ENCODE measurements around the gene SURF2. TPM values are rescaled to one million over a fixed set of nuclear protein-coding genes. Genes with fewer than 3 reads are reported as not detected.
A peak's percentile ranks its signal among the peaks of the same experiment; 100 is the strongest.

SURF2 gene
- total RNA-seq, 2 experiments from 2014 or later, result 19.0 to 19.7 TPM

- H3K27ac ChIP-seq (ENCODE audit: low read depth, low read length, poor library complexity, severe bottlenecking), result no peak overlapping the region
- POLR2A ChIA-PET, result no interaction called here
- no TSS peak for BruUV-seq (replicated peaks)
- intact Hi-C loops (cut with micrococcal nuclease; ENCODE audit: unreplicated experiment), result loop anchor here (5.0 kb wide), 1 partner anchor 103 kb away; no protein-coding TSS in a partner anchor
- DNase-seq (ENCODE audit: low spot score), result no peak
- CTCF ChIA-PET (ENCODE audit: unreplicated experiment), result no interaction called here
- peaks cover 61% of the 10 kb centered on the region for H3K36me3 ChIP-seq (ENCODE audit: insufficient read depth, low read length)
- H3K4me1 ChIP-seq (ENCODE audit: insufficient read depth, low read length, poor library complexity, severe bottlenecking), result peaks cover 21% of the 10 kb centered on the region
- no peak overlapping the region for H2AFZ ChIP-seq (ENCODE audit: low read length)
- peaks cover 8% of the 10 kb centered on the region; the same call in 1 of the 2 replicates for H3K79me2 ChIP-seq (ENCODE audit: insufficient read depth, low read depth, low read length)
- no peaks in the 10 kb centered on the region for H3K9me2 ChIP-seq (ENCODE audit: insufficient read depth, low read length)
- TF ChIP-seq CTCF (conservative IDR thresholded peaks at IDR 0.05; ENCODE audit: low read length) (peak; percentile 50), EZH2phosphoT487 (IDR thresholded peaks at IDR 0.05; ENCODE audit: borderline replicate concordance, low read depth, low read length) (no peak)
- no peaks in the 10 kb centered on the region for H3K9me3 ChIP-seq (ENCODE audit: low read length)
- no peak overlapping the region for H3K4me3 ChIP-seq (ENCODE audit: low read depth, low read length, poor library complexity, severe bottlenecking)
- no peaks in the 10 kb centered on the region for H4K20me1 ChIP-seq (ENCODE audit: insufficient read depth, low read length)
- H3K4me2 ChIP-seq (ENCODE audit: low read length), result no peak overlapping the region
Observed at GRCh38 chr9:133359399-133360175, 3.2 kb downstream of the SURF2 start.

DNA sequence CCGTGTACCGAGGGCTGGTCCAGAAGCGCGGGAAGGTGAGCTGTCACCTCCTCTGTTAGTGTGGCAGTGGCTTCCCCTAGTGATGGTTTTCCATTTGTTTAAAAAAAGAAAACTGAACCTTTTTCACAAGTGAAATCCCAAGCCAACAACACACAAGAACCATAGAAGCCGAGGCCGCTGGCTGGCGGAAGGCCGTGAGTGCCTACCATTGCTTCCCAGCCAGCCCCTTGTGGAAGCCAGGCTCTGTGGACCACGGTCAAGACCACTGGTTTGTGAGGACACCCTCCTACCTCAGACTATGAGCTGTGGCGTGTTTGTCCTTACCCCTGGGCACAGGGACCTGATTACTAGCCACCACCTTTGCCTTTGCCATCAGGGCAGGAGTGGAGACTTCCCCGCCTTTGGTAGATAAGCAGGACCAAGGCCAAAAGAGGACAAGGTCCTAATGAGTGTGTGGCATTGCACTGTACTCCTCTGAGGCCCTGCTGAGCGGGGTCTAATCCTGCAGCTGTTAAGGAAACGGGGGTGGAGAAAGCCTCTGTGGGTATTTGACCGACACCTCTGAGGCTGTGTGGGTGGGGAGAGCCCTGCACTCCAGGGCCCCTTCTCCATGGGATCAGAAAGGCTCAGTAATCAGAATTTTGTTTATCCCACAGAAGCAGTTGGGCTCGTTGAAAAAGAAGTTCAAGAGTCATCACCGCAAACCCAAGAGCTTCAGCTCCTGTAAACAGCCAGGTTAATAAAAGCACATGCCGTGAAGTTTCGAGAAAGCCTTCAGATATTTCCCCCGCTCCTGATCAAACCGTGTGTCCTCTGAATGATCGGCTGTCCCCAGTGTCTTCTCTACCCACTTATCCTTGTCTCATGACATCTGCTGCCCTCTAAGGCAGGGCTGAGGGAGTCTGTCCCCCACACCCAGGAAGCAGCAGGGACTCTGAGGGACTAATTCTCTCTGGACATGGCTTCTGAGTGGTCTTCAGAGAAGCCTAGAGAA, 4.3 kb downstream of the SURF2 start:
- H3K4me1 ChIP-seq (ENCODE audit: insufficient read depth, low read length, poor library complexity, severe bottlenecking), result peaks cover 10% of the 10 kb centered on the region
- TF ChIP-seq CTCF (conservative IDR thresholded peaks at IDR 0.05; ENCODE audit: low read length) (no peak), EZH2phosphoT487 (IDR thresholded peaks at IDR 0.05; ENCODE audit: borderline replicate concordance, low read depth, low read length) (no peak)
- no peak overlapping the region for H3K4me3 ChIP-seq (ENCODE audit: low read depth, low read length, poor library complexity, severe bottlenecking)
- H3K9me3 ChIP-seq (ENCODE audit: low read length), result no peaks in the 10 kb centered on the region
- H3K9me2 ChIP-seq (ENCODE audit: insufficient read depth, low read length), result no peaks in the 10 kb centered on the region
- H3K36me3 ChIP-seq (ENCODE audit: insufficient read depth, low read length), result peaks cover 72% of the 10 kb centered on the region
- peaks cover 3% of the 10 kb centered on the region; the same call in 1 of the 2 replicates for H3K79me2 ChIP-seq (ENCODE audit: insufficient read depth, low read depth, low read length)
- H4K20me1 ChIP-seq (ENCODE audit: insufficient read depth, low read length), result no peaks in the 10 kb centered on the region
- no peak overlapping the region for H3K27ac ChIP-seq (ENCODE audit: low read depth, low read length, poor library complexity, severe bottlenecking)
- no peak overlapping the region for H2AFZ ChIP-seq (ENCODE audit: low read length)
- CTCF ChIA-PET (ENCODE audit: unreplicated experiment), result interaction anchor here (0.6 kb wide), 1 partner anchor 643 kb away, joined by 3 read pairs; no protein-coding TSS in a partner anchor
- H3K4me2 ChIP-seq (ENCODE audit: low read length), result no peak overlapping the region
- intact Hi-C loops (cut with micrococcal nuclease; ENCODE audit: unreplicated experiment), result no loop called here
- POLR2A ChIA-PET, result no interaction called here
- no TSS peak for BruUV-seq (replicated peaks)
- no peak for DNase-seq (ENCODE audit: low spot score)
